GM12891 (cell line): ENCODE measurements around the gene PANK2.

Source experiments
- PAX5 ChIP-seq: IDR thresholded peaks from 2 replicates; pipeline ENCODE4 v1.6.1; 2011; ENCODE audit warnings: low read length, moderate library complexity, mild to moderate bottlenecking; ENCODE audit not compliant: insufficient read depth, severe bottlenecking
- POLR2A ChIP-seq: IDR thresholded peaks from 2 replicates; pipeline ENCODE4 v1.6.1; 2011; ENCODE audit warnings: low read depth, low read length, control low read depth
- POLR2AphosphoS5 ChIP-seq: IDR thresholded peaks from 2 replicates; pipeline ENCODE4 v1.6.1; 2011; ENCODE audit warnings: low read depth, low read length, control low read depth
- POU2F2 ChIP-seq: IDR thresholded peaks from 2 replicates; pipeline ENCODE4 v1.6.1; 2011; ENCODE audit warnings: low read depth, mild to moderate bottlenecking, control low read depth, low read length, moderate library complexity
- SPI1 ChIP-seq: IDR thresholded peaks from 2 replicates; pipeline ENCODE4 v1.6.1; 2011; ENCODE audit warnings: low read depth, low read length, control low read depth
- TAF1 ChIP-seq: IDR thresholded peaks from 2 replicates; pipeline ENCODE4 v1.6.1; 2011; ENCODE audit warnings: low read depth, low read length, control low read depth

- TF ChIP-seq POLR2A (no peak), POLR2AphosphoS5 (no peak), TAF1 (no peak), PAX5 (no peak), SPI1 (no peak), POU2F2 (no peak)
Observed at GRCh38 chr20:3925113-3925695, 36.0 kb downstream of the PANK2 start.
